SKM-1 treated with dmso at 0.1 percent for 144 hours (cell line): ENCODE measurements around the gene LDLRAD1.
"Not testable (repeated sequence)": the region's sequence is repeated elsewhere in the genome, so short reads cannot be mapped to it uniquely, and the experiment has no call there.

Experiments
- DNase-seq: peaks from one replicate; lab custom pipeline; 2025; ENCODE audit not compliant: unreplicated experiment; lab: John Stamatoyannopoulos, UW

Gene LDLRAD1

GRCh38 chr1:53994516-53994915 is 23.5 kb downstream of the LDLRAD1 start:
- not testable (repeated sequence) for DNase-seq

GRCh38 chr1:53992085-53992874 is 25.7 kb downstream of the LDLRAD1 start:
- no peak for DNase-seq

GRCh38 chr1:53987880-53988279 is 30.1 kb downstream of the LDLRAD1 start:
- no peak for DNase-seq

GRCh38 chr1:53986458-53986857 is 31.5 kb downstream of the LDLRAD1 start:
- DNase-seq, result no peak

- no peak for DNase-seq
Measured at GRCh38 chr1:53984726-53985125, 33.3 kb downstream of the LDLRAD1 start.

- DNase-seq, result no peak
Measured at GRCh38 chr1:53982763-53983104, 35.3 kb downstream of the LDLRAD1 start.

- peak; percentile 65 for DNase-seq
Measured at GRCh38 chr1:53982034-53982762, 35.8 kb downstream of the LDLRAD1 start.

- DNase-seq, result no peak
Measured at GRCh38 chr1:53981220-53981619, 36.8 kb downstream of the LDLRAD1 start.

- no peak for DNase-seq
Measured at GRCh38 chr1:53979712-53980450, 38.1 kb downstream of the LDLRAD1 start.

- DNase-seq, result no peak
Measured at GRCh38 chr1:53975861-53976260, 42.1 kb downstream of the LDLRAD1 start.

- no peak for DNase-seq
Measured at GRCh38 chr1:53971718-53972117, 46.3 kb downstream of the LDLRAD1 start.

- DNase-seq, result not testable (repeated sequence)
Measured at GRCh38 chr1:53969323-53969722, 48.7 kb downstream of the LDLRAD1 start.

GRCh38 chr1:53968125-53968513 is 49.9 kb downstream of the LDLRAD1 start:
- DNase-seq, result no peak

GRCh38 chr1:53967409-53968124 is 50.4 kb downstream of the LDLRAD1 start:
- no peak for DNase-seq

GRCh38 chr1:53966794-53967193 is 51.2 kb downstream of the LDLRAD1 start:
- DNase-seq, result no peak

GRCh38 chr1:53964109-53964508 is 53.9 kb downstream of the LDLRAD1 start:
- no peak for DNase-seq

- DNase-seq, result no peak
Measured at GRCh38 chr1:53963460-53963859, 54.5 kb downstream of the LDLRAD1 start.

- no peak for DNase-seq
Measured at GRCh38 chr1:53962395-53962794, 55.6 kb downstream of the LDLRAD1 start.

GRCh38 chr1:53959664-53960250 is 58.2 kb downstream of the LDLRAD1 start:
- DNase-seq, result peak; percentile 45
